Left lobe of liver (tissue), 2 donors: Measurements from ENCODE around the gene ROBO1. TPM values are rescaled to one million over a fixed set of nuclear protein-coding genes. Genes with fewer than 3 reads are reported as not detected.

ENCODE experiments used
- ATAC-seq: fragments of 200-7000 bp; cut with Tn5 transposase; one replicate; pipeline ENCODE4 v1.9.1; 2020; ENCODE audit warnings: mild to moderate bottlenecking, moderate library complexity
- DNase-seq: peaks from one replicate; pipeline ENCODE4 v3.0.0-alpha.2; 2020; ENCODE audit warnings: low spot score
- total RNA-seq: library from RNA; stranded (reverse); gene quantifications from one replicate; pipeline ENCODE4 v1.2.1, GENCODE V29; 2021
- donor health status: DM: no; HTN: no; CAD: no; lungs with moderate emphysema.
- donor health status: DM: no; HTN: yes; CAD: no.

The ROBO1 gene
- total RNA-seq, 1 donor from 2014 or later, result 3.1 TPM

DNA sequence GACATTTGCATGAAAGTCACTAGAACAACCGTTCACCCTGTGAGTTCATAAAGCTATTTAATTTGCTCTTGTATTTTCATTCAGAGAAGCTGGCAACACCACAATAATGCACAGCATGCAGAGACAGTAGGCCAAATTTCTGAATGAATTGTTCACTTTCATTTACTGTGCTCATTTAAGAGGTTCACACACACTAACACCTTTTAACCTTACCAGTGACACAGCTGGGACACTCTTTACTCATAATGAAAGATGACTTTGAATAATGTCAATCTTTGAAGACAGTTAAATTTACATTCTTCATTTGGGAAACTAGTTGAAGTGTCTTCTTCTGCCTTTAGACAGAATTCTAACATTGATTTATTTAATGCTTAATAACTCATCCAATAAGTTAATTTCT lies 95.7 kb downstream of the ROBO1 start:
- ATAC-seq (no peak), DNase-seq (no peak)

DNA sequence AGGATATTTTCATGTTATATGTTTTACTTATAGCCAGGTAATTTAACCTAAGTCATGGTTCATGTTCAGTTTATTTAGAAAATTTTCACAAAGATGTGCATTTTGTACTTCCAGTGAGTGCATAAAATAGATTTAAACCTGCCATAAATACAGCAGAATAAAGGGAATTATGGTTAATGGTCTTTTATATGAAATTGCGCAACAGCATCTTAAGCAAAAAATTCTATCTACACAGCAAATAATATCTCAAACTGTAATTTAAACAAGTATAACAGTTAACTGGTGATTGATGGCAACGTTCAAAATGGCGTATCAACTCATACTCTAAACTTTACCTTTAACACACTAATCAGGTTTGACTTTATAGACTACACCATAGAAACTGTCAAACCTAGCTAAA lies 97.6 kb downstream of the ROBO1 start:
- ATAC-seq (no peak), DNase-seq (no peak)

- ATAC-seq, result no peak
- DNase-seq, result no peak
These were observed 103.3 kb downstream of the ROBO1 start for GRCh38 chr3:79664455-79664854.

DNA sequence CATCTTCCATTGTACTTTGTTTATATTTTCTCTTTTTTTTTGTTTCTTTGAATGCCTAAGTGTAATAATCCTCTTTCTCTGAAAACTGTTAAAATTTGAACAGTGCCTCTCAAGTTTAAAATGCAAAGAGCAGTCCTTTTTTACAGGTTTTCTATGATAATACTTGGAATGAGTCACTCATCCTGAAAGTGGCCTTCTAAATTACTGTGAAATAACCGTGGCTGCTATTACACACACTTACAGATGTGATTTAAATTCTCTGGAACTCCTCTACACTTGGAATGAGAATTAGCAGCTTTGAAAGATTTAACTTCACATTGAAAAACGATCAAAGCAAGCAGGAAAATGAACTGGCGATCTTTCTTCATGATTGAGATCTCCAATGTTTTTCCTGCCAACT lies 105.9 kb downstream of the ROBO1 start:
- no peak for DNase-seq
- ATAC-seq, result no peak

DNA sequence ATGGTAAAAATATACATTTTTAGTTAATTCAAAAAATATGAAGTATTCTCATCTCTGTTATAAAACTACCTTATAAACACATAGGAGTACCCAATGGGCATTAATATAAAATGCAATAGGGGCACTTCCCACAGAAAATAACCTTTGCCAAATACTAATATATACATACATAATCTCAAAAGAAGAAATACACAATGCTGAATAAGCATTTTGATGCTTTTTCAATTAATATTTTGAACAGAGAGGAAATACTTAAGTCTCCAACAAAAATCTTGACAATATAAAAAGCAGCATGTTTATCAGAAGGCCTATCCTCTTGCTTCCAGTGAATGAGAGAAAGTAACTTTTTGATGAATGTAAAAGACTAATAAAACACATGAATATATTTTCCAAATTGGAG lies 110.7 kb downstream of the ROBO1 start:
- no peak for DNase-seq
- no peak for ATAC-seq

DNA sequence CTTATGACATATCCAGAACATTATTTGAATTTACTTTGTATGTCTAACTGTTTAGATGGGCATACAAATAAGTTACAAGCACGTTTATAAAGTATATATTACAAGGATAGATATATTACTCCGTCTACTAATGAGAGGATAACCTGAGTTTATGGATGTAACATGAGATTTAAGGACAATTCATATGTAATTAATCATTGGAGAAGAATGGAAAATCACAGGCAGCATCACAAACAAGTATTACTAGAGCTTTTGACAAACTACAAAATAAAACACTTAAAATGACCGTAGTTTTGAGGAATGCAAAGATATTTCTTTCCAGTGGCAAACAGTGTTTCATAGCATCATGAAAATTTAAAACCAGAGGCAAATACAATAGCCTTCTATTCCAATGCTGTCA lies 113.8 kb downstream of the ROBO1 start:
- DNase-seq, result no peak
- no peak for ATAC-seq

- no peak for DNase-seq
- ATAC-seq, result no peak
These were observed 114.5 kb downstream of the ROBO1 start for GRCh38 chr3:79653266-79653830.

GRCh38 chr3:79651536-79652065 lies 116.2 kb downstream of the ROBO1 start:
- DNase-seq (no peak), ATAC-seq (no peak)

- DNase-seq (no peak), ATAC-seq (no peak)
These were observed 127.9 kb downstream of the ROBO1 start for GRCh38 chr3:79639855-79640254.

- no peak for ATAC-seq
These were observed 131.4 kb downstream of the ROBO1 start for GRCh38 chr3:79636372-79636771.

DNA sequence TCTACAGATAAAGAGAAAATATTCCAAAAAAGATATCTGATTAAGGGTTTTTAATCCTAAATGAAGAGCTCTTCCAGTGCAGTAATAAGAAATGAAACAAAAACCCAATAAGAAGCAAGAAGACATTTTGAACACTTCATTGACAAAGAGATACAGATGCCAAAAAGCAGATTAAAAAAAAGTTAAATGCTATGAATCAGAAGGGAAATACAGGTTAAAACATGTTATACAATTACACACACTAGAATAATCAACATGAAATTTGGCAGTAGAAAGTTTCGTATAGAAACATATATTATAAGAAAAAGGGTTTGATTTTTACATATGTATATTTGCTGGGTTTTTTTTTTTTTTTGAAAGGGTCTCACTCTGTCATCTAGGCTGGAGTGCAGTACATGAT lies 135.0 kb downstream of the ROBO1 start:
- DNase-seq (no peak), ATAC-seq (no peak)

More at GRCh38 chr3:79636372-79636771, 131.4 kb downstream of the ROBO1 start:
- DNase-seq, result no peak

DNA sequence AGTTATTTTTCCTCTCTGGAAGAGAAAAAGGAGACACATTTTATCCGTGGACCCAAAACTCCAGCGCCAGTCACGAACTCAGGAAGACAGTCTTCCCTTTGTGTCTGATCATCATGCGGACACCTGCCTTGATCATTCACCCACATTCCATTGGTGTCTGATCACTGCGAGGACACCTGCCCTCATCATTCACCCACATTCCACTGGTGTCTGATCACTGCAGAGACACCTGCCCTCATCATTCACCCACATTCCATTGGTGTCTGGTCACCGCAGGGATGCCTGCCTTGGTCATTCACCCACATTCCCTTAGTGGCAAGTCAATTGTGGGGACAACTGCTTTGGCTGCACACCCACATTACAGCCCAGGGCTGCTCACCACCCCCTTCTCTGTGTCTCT lies 148.9 kb downstream of the ROBO1 start:
- ATAC-seq (no peak), DNase-seq (no peak)

- no peak for ATAC-seq
These were observed 161.4 kb downstream of the ROBO1 start for GRCh38 chr3:79606414-79606813.

DNA sequence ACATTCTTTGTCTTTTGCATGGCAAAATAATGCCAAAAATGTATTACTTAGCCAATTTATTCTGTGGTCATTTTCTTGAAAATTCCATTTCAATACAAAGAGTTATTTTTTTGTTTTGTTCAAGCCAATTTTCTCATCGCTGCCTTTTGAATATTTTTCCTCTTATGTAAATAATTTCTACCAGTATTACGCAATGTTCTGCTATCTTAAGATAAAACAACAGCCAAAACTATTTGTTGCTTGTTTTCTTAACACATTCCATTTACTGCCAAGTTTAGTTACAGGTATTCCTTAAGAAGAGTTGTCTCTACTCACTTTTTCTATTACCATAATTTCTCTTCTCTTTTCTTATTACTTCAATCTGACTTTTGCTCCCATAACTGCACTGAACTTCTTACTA lies 163.1 kb downstream of the ROBO1 start:
- ATAC-seq, result no peak
- no peak for DNase-seq

More at GRCh38 chr3:79606414-79606813, 161.4 kb downstream of the ROBO1 start:
- DNase-seq, result no peak

DNA sequence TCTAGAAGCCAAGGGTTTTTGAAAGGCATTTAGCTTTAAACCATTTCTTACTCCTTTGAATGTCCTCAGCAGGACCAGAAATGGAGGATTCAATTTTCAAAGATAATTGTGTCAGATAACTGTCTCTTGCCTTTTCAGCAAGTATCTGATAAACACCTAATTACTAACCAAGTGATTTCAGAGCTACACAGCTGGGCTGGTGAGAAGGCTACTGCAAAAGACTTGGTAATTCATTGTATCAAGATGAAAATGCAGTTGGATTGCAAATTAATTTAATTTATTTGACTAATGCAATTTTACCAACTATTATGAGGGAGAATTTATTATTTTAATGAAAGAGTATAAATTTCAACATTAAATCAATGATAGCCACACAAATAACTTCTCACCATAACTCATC lies 165.4 kb downstream of the ROBO1 start:
- no peak for ATAC-seq
- DNase-seq, result no peak

DNA sequence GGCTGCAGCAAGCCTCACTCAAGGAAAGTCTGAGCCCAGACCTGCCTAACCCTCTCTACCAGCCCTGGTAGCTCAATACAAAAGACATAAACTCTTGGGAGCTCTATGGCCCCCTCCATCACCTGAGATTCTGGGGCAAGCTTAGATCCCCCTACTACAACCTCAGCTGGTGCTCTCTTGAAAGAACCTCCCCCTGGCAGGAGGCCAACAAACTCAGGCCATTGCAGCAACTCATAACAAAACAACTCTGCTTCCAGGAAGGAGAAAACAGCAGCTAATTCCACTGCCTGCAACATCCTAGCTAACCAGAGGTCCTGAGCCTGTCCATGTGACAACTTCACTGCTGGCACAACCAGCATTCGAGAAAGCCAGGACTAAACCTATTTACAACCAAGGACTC lies 169.2 kb downstream of the ROBO1 start:
- no peak for ATAC-seq
- no peak for DNase-seq

DNA sequence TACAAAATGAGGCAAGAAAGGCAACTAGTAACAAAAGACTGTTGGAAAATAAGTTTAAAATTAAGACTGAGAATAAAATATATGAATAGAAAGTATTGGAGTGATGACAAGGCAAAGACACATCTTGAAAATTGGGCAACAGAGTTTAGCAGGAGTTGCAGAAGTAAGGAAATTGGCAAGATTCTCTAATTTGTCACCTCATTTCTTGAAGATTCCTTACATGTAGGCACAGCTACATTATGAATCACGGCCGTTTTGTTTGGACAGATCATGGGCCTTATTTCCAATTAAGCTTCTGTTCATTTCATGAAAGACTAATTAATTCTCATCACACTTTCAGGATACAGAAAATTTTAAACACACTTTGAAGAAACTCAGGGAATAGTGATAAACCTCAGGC lies 170.1 kb downstream of the ROBO1 start:
- ATAC-seq, result no peak
- DNase-seq, result no peak

DNA sequence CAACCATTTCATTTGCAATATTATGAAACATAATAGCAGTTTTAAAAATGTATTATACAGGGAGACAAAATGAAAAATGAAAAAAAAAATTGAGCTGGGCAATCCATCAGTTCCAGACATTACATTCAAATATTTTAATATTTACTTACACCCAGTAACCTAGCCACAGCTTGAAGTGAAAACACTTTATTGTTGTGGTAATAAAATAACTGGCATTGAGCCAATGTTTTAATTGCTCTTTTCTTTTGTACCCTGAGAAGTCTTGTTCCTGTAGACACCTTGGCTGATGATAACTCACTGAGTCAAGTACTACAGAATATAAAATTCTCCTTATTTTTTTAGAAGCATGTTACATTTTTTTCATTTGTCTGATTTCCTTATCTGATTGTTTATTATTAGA lies 180.6 kb downstream of the ROBO1 start:
- DNase-seq (no peak), ATAC-seq (no peak)

DNA sequence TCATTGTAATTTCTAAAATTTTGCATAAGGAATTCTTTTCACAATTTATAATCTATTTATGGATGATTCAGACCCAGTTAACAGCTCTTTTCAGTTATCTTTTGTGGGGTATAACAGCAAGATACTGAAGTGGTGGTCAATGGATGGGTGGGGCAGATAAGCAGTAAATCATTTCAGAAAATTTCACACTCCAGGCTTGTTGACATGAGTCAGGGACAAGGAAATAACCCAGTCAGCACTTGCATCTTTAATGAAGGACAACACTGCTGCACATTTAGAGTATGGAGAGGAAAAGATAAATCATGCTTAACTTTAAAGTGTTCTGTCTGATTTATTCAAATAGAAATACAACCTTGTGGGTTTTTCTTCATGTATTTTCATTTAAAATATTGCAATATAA lies 181.6 kb downstream of the ROBO1 start:
- no peak for DNase-seq

GRCh38 chr3:79572930-79573329 lies 194.9 kb downstream of the ROBO1 start:
- no peak for DNase-seq
- ATAC-seq, result no peak

More for the DNA sequence above, 181.6 kb downstream of the ROBO1 start:
- ATAC-seq, result no peak

DNA sequence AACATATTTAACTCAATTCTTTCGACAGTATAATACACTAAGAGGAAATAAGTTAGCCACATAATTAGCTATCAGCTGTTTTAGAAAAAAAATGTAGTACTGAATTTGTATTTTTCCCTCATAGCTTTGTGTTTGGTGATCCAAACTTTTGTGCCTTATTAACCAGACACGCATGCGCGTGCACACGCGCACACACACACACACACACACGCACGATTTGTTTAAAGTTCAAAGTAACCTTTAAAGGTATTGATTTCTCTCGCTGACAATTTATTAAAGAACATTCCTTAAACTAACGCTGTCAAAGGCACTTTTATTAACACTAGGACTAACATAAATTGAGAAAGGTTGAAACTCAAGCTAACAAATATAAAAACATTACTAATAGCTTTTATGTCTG lies 198.9 kb downstream of the ROBO1 start:
- ATAC-seq (peak; percentile 84), DNase-seq (peak; percentile 62)

- no peak for ATAC-seq
- no peak for DNase-seq
These were observed 203.6 kb downstream of the ROBO1 start for GRCh38 chr3:79564192-79564591.

DNA sequence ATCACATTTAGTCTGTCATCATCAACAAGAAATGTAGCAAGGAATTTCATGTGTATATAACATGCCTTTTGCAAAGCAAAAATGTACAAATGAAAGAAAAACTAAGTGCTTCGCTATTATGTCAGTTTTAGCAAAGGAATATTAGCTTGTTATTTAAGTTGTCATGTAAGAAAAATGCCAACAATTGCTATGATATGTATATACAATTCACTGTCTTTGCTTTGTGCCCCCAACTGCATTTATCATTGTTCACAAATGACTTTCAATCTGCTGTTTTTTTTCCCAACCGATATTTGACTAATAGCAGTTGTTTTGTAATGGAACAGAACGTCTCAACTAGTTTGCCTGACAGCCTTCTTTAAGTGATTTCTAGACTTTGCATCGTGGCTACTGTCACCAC lies 207.1 kb downstream of the ROBO1 start:
- ATAC-seq (no peak), DNase-seq (no peak)
